HCT116 (cell line): Measurements from ENCODE around the gene CAV2.

Experiments used
- EGR1 ChIP-seq: IDR thresholded peaks from 2 replicates; pipeline ENCODE4 v1.6.1; 2012; ENCODE audit warnings: low read depth
- FOSL1 ChIP-seq: IDR thresholded peaks from 2 replicates; pipeline ENCODE4 v1.6.1; 2012; ENCODE audit warnings: low read depth
- ZNF274 ChIP-seq: fragments of 200-500 bp; sonication (Bioruptor generic); IDR thresholded peaks from 2 replicates; pipeline ENCODE4 v1.6.1; 2014; ENCODE audit warnings: mild to moderate bottlenecking, low read depth, low read length, inconsistent platforms
- TF ChIP-seq, protein P1 (sequence below): IDR thresholded peaks from 2 replicates; pipeline ENCODE4 v1.6.1; 2012; ENCODE audit warnings: low read depth

DNA sequence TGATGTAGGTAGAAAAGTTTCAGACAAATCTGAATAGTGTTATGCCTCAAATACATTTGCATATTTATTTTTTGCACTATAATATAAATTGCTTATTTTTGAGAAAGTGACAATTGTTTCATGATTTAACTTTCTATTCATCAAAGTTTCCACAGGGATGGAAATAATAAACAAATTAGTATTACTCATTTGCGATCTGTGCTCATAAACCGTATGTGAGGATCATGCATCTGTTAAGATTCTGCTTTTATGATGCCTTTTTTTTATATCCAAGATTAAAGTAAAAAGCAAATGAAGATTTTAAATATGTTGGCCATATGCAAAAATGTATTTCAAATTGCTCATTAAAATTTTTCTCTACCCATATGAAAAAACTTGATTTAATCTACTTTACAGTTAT lies 45.2 kb upstream of the CAV2 start:
- no peak for TF ChIP-seq ZNF274
- no peak for TF ChIP-seq FOSL1
- TF ChIP-seq, protein P1, sequence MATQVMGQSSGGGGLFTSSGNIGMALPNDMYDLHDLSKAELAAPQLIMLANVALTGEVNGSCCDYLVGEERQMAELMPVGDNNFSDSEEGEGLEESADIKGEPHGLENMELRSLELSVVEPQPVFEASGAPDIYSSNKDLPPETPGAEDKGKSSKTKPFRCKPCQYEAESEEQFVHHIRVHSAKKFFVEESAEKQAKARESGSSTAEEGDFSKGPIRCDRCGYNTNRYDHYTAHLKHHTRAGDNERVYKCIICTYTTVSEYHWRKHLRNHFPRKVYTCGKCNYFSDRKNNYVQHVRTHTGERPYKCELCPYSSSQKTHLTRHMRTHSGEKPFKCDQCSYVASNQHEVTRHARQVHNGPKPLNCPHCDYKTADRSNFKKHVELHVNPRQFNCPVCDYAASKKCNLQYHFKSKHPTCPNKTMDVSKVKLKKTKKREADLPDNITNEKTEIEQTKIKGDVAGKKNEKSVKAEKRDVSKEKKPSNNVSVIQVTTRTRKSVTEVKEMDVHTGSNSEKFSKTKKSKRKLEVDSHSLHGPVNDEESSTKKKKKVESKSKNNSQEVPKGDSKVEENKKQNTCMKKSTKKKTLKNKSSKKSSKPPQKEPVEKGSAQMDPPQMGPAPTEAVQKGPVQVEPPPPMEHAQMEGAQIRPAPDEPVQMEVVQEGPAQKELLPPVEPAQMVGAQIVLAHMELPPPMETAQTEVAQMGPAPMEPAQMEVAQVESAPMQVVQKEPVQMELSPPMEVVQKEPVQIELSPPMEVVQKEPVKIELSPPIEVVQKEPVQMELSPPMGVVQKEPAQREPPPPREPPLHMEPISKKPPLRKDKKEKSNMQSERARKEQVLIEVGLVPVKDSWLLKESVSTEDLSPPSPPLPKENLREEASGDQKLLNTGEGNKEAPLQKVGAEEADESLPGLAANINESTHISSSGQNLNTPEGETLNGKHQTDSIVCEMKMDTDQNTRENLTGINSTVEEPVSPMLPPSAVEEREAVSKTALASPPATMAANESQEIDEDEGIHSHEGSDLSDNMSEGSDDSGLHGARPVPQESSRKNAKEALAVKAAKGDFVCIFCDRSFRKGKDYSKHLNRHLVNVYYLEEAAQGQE, result no peak
- TF ChIP-seq EGR1, result no peak
